GM23338 (cell line): ENCODE data around the gene HMCN2. TPM values are rescaled to one million over a fixed set of nuclear protein-coding genes. Genes with fewer than 3 reads are reported as not detected.

ENCODE experiments used
- ATAC-seq: fragments of 200-7000 bp; cut with Tn5 transposase; 3 replicates; pipeline ENCODE4 v1.9.1; 2020
- DNase-seq: peaks from one replicate; pipeline ENCODE4 v3.0.0-alpha.2; 2015; ENCODE audit warnings: low spot score
- H2AFZ ChIP-seq: fragments of 200-600 bp; sonication (generic); 2 replicates; pipeline ENCODE4 v1.8.0; 2016; ENCODE audit warnings: antibody characterized with exemption, mild to moderate bottlenecking, moderate library complexity
- H3F3A ChIP-seq: fragments of 200-600 bp; sonication (generic); replicated peaks from 2 replicates; pipeline ENCODE4 v1.8.0; 2017; ENCODE audit warnings: antibody characterized with exemption, mixed run types, low read depth
- H3K27ac ChIP-seq: fragments of 200-600 bp; sonication (generic); 2 replicates; pipeline ENCODE4 v1.6.1; 2016; ENCODE audit warnings: low read depth
- H3K27me3 ChIP-seq: fragments of 200-600 bp; sonication (generic); 2 replicates; pipeline ENCODE4 v1.8.0; 2016; ENCODE audit warnings: mild to moderate bottlenecking, mixed run types, moderate library complexity; ENCODE audit not compliant: insufficient read depth
- H3K36me3 ChIP-seq: fragments of 200-600 bp; sonication (generic); 2 replicates; pipeline ENCODE4 v1.8.0; 2016; ENCODE audit warnings: mild to moderate bottlenecking; ENCODE audit not compliant: insufficient read depth
- H3K4me1 ChIP-seq: fragments of 200-600 bp; sonication (generic); 2 replicates; pipeline ENCODE4 v1.8.0; 2016; ENCODE audit warnings: mild to moderate bottlenecking, moderate library complexity; ENCODE audit not compliant: insufficient read depth
- H3K4me2 ChIP-seq: fragments of 200-600 bp; sonication (generic); 2 replicates; pipeline ENCODE4 v1.7.1; 2017; ENCODE audit warnings: mixed run types
- H3K4me3 ChIP-seq: fragments of 200-600 bp; sonication (generic); 2 replicates; pipeline ENCODE4 v1.6.1; 2016; ENCODE audit warnings: mixed run types
- H3K79me2 ChIP-seq: fragments of 200-600 bp; sonication (generic); replicated peaks from 2 replicates; pipeline ENCODE4 v1.8.0; 2017; ENCODE audit warnings: mild to moderate bottlenecking; ENCODE audit not compliant: insufficient read depth
- H3K9me2 ChIP-seq: fragments of 200-600 bp; sonication (generic); 2 replicates; pipeline ENCODE4 v1.8.0; 2017; ENCODE audit not compliant: insufficient read depth
- H4K20me1 ChIP-seq: fragments of 200-600 bp; sonication (generic); replicated peaks from 2 replicates; pipeline ENCODE4 v1.8.0; 2017; ENCODE audit warnings: mild to moderate bottlenecking; ENCODE audit not compliant: insufficient read depth
- H3K27ac Mint-ChIP-seq: 2 replicates; pipeline ENCODE4 v1.8.0; 2020; ENCODE audit warnings: inconsistent platforms, mild to moderate bottlenecking, moderate library complexity, mixed read lengths
- H3K27me3 Mint-ChIP-seq: 3 replicates; pipeline ENCODE4 v1.8.0; 2022; ENCODE audit warnings: low read depth, mild to moderate bottlenecking, moderate library complexity, mixed read lengths, inconsistent platforms; ENCODE audit not compliant: insufficient read depth, poor library complexity
- H3K36me3 Mint-ChIP-seq: 3 replicates; pipeline ENCODE4 v1.8.0; 2021; ENCODE audit warnings: low read depth, mild to moderate bottlenecking, inconsistent platforms, moderate library complexity, mixed read lengths
- H3K4me1 Mint-ChIP-seq: 3 replicates; pipeline ENCODE4 v1.8.0; 2020; ENCODE audit warnings: mild to moderate bottlenecking, inconsistent platforms, mixed read lengths
- H3K4me3 Mint-ChIP-seq: 3 replicates; pipeline ENCODE4 v1.8.0; 2021; ENCODE audit warnings: moderate library complexity, mild to moderate bottlenecking, inconsistent platforms, mixed read lengths
- H3K9me3 Mint-ChIP-seq: 3 replicates; pipeline ENCODE4 v1.8.0; 2020; ENCODE audit warnings: moderate library complexity, mild to moderate bottlenecking, inconsistent platforms, mixed read lengths
- CREB1 ChIP-seq: fragments of 250-450 bp; sonication (Bioruptor Pico); IDR thresholded peaks from 2 replicates; pipeline ENCODE4 v1.5.0; 2020; ENCODE audit warnings: low read depth, mild to moderate bottlenecking, moderate library complexity
- ZNF114 ChIP-seq: fragments of 250-450 bp; sonication (Bioruptor Pico); IDR thresholded peaks from 2 replicates; pipeline ENCODE4 v1.5.0; 2020; ENCODE audit warnings: mild to moderate bottlenecking, moderate library complexity
- polyA plus RNA-seq: library from polyadenylated mRNA; unstranded; fragments of >200 nt; fragmentation: Nextera tagmentation; extraction: Ambion mirVana; gene quantifications from 2 replicates; pipeline ENCODE4 v1.2.1, GENCODE V29; 2016
- total RNA-seq: library from RNA; depleted of rRNA; stranded (reverse); fragments of >200 nt; shearing (Covaris generic); gene quantifications from 2 replicates; pipeline ENCODE4 v1.2.3, GENCODE V29; 2014
- TF ChIP-seq, protein P1 (sequence below): fragments of 250-450 bp; sonication (Bioruptor Pico); IDR thresholded peaks from 2 replicates; pipeline ENCODE4 v1.5.0; 2020; ENCODE audit warnings: mild to moderate bottlenecking, moderate library complexity
- TF ChIP-seq, protein P2 (sequence below): IDR thresholded peaks from one replicate; pipeline ENCODE4 v1.6.1; 2018; ENCODE audit warnings: antibody characterized with exemption; ENCODE audit not compliant: unreplicated experiment

The HMCN2 gene
- total and polyA plus RNA-seq, 2 experiments from 2014 or later = 1.3 to 4.7 TPM

DNA sequence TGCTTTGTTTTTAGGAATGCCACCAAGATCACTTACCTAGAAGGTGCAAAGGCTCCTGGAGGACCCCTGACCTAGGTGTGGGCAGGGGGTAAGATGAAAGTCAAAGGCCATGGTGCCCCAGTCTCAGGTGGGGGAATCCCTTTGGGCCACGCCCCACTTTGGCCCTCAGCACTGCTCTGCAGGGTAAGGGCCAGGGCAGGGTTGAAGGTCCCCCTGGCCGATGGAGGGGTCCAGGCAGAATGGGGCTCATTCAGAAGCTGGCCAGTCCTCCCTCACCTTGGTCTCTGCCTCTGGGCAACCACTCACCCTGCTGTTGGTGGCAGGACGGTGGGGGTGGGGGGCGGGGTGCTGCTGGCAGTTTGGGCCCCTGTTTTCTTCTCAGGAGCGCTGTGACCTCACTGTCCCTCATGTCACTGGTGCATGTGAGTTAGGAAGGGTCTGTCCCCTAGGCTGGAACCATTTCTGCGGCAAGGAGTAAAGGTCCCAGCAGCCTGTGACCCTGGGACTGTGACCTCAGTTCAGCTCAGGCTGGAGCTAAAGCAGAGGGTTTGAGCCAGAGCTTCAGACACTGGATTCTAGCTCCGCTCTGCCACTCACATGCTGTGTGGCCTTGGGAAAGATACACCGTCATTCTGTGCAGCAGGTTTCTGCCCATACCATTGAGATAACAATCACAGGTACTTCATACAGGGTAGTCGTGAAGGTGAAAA lies 177.3 kb downstream of the HMCN2 start (continued):
- TF ChIP-seq, protein P1, sequence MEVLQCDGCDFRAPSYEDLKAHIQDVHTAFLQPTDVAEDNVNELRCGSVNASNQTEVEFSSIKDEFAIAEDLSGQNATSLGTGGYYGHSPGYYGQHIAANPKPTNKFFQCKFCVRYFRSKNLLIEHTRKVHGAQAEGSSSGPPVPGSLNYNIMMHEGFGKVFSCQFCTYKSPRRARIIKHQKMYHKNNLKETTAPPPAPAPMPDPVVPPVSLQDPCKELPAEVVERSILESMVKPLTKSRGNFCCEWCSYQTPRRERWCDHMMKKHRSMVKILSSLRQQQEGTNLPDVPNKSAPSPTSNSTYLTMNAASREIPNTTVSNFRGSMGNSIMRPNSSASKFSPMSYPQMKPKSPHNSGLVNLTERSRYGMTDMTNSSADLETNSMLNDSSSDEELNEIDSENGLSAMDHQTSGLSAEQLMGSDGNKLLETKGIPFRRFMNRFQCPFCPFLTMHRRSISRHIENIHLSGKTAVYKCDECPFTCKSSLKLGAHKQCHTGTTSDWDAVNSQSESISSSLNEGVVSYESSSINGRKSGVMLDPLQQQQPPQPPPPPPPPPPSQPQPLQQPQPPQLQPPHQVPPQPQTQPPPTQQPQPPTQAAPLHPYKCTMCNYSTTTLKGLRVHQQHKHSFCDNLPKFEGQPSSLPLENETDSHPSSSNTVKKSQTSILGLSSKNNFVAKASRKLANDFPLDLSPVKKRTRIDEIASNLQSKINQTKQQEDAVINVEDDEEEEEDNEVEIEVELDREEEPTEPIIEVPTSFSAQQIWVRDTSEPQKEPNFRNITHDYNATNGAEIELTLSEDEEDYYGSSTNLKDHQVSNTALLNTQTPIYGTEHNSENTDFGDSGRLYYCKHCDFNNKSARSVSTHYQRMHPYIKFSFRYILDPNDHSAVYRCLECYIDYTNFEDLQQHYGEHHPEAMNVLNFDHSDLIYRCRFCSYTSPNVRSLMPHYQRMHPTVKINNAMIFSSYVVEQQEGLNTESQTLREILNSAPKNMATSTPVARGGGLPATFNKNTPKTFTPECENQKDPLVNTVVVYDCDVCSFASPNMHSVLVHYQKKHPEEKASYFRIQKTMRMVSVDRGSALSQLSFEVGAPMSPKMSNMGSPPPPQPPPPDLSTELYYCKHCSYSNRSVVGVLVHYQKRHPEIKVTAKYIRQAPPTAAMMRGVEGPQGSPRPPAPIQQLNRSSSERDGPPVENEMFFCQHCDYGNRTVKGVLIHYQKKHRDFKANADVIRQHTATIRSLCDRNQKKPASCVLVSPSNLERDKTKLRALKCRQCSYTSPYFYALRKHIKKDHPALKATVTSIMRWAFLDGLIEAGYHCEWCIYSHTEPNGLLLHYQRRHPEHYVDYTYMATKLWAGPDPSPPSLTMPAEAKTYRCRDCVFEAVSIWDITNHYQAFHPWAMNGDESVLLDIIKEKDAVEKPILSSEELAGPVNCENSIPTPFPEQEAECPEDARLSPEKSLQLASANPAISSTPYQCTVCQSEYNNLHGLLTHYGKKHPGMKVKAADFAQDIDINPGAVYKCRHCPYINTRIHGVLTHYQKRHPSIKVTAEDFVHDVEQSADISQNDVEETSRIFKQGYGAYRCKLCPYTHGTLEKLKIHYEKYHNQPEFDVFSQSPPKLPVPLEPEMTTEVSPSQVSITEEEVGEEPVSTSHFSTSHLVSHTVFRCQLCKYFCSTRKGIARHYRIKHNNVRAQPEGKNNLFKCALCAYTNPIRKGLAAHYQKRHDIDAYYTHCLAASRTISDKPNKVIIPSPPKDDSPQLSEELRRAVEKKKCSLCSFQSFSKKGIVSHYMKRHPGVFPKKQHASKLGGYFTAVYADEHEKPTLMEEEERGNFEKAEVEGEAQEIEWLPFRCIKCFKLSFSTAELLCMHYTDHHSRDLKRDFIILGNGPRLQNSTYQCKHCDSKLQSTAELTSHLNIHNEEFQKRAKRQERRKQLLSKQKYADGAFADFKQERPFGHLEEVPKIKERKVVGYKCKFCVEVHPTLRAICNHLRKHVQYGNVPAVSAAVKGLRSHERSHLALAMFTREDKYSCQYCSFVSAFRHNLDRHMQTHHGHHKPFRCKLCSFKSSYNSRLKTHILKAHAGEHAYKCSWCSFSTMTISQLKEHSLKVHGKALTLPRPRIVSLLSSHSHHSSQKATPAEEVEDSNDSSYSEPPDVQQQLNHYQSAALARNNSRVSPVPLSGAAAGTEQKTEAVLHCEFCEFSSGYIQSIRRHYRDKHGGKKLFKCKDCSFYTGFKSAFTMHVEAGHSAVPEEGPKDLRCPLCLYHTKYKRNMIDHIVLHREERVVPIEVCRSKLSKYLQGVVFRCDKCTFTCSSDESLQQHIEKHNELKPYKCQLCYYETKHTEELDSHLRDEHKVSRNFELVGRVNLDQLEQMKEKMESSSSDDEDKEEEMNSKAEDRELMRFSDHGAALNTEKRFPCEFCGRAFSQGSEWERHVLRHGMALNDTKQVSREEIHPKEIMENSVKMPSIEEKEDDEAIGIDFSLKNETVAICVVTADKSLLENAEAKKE (CRISPR knock-in tag) = no peak
- TF ChIP-seq CREB1 (CRISPR knock-in tag) = no peak
- no peak for TF ChIP-seq ZNF114 (CRISPR knock-in tag)

DNA sequence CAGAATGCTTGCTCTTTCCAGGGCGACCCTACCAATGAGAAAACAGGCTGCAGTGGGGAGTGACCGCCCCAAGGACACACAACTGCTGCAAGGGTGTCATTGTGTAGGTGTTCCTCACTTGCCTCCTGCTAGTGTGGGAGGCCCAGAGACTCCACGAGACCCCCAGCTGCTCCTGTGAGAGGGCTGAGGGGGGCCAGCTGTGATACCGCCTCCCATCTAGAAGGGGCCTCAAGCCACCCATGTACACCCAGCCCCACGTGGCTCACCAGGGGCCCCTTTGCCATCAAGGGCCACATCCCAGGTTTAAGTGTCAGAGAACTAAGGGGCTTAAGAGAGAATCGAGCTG lies 177.9 kb downstream of the HMCN2 start:
- Histone ChIP-seq H3K36me3 (peaks cover 7% of the 10 kb centered on the region; the same call in 1 of the 2 replicates), H2AFZ (no peak overlapping the region), H3K4me2 (no peak overlapping the region), H4K20me1 (no peaks in the 10 kb centered on the region), H3K79me2 (no peaks in the 10 kb centered on the region; the same call in 1 of the 2 replicates), H3K27ac (no peak overlapping the region), H3F3A (peaks cover 8% of the 10 kb centered on the region; the same call in 1 of the 2 replicates), H3K9me2 (no peaks in the 10 kb centered on the region), H3K4me3 (no peak overlapping the region), H3K4me1 (peaks cover 30% of the 10 kb centered on the region), H3K27me3 (peaks cover 30% of the 10 kb centered on the region)
- peaks cover 21% of the 10 kb centered on the region; the same call in 2 of the 3 replicates for H3K36me3 Mint-ChIP-seq
- H3K4me1 Mint-ChIP-seq = peaks cover 29% of the 10 kb centered on the region
- DNase-seq = no peak
- TF ChIP-seq, protein P2, sequence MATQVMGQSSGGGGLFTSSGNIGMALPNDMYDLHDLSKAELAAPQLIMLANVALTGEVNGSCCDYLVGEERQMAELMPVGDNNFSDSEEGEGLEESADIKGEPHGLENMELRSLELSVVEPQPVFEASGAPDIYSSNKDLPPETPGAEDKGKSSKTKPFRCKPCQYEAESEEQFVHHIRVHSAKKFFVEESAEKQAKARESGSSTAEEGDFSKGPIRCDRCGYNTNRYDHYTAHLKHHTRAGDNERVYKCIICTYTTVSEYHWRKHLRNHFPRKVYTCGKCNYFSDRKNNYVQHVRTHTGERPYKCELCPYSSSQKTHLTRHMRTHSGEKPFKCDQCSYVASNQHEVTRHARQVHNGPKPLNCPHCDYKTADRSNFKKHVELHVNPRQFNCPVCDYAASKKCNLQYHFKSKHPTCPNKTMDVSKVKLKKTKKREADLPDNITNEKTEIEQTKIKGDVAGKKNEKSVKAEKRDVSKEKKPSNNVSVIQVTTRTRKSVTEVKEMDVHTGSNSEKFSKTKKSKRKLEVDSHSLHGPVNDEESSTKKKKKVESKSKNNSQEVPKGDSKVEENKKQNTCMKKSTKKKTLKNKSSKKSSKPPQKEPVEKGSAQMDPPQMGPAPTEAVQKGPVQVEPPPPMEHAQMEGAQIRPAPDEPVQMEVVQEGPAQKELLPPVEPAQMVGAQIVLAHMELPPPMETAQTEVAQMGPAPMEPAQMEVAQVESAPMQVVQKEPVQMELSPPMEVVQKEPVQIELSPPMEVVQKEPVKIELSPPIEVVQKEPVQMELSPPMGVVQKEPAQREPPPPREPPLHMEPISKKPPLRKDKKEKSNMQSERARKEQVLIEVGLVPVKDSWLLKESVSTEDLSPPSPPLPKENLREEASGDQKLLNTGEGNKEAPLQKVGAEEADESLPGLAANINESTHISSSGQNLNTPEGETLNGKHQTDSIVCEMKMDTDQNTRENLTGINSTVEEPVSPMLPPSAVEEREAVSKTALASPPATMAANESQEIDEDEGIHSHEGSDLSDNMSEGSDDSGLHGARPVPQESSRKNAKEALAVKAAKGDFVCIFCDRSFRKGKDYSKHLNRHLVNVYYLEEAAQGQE = no peak
- no peak overlapping the region for H3K4me3 Mint-ChIP-seq
- H3K27me3 Mint-ChIP-seq = peaks cover 42% of the 10 kb centered on the region
- peaks cover 16% of the 10 kb centered on the region for H3K9me3 Mint-ChIP-seq
- H3K27ac Mint-ChIP-seq = no peak overlapping the region
- ATAC-seq = no peak
